ENCODE data around the gene DOCK1.

The DOCK1 gene

DNA sequence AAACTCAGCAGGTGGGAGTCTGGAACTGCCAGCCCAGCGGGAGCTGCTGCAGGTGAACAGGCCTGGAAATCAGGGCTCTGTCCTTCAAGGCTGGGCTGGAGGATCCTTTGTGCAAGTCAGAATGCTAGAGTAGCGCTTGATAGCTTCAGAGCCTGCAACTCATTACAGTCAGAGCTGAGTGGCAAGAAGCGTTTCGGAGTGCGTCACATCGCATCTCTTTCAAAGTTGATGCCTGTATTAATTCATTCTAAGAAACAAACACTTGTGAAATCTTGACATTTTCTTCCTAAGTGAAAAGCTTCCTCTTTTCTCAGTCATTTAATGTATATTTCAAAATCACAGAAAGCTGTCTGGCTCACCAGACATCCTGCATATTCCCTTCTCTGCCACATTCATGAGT lies 522.7 kb downstream of the DOCK1 start:
- Mint-ChIP-seq H3K36me3 (ENCODE audit: low read depth) (peaks cover 49% of the 10 kb centered on the region), H3K4me3 (no peak overlapping the region), H3K9me3 (peaks cover 19% of the 10 kb centered on the region), H3K27ac (no peak overlapping the region), H3K27me3 (ENCODE audit: low read depth, poor library complexity) (no peaks in the 10 kb centered on the region), H3K4me1 (peaks cover 16% of the 10 kb centered on the region)
- no peak for DNase-seq
- TF ChIP-seq, protein P1, sequence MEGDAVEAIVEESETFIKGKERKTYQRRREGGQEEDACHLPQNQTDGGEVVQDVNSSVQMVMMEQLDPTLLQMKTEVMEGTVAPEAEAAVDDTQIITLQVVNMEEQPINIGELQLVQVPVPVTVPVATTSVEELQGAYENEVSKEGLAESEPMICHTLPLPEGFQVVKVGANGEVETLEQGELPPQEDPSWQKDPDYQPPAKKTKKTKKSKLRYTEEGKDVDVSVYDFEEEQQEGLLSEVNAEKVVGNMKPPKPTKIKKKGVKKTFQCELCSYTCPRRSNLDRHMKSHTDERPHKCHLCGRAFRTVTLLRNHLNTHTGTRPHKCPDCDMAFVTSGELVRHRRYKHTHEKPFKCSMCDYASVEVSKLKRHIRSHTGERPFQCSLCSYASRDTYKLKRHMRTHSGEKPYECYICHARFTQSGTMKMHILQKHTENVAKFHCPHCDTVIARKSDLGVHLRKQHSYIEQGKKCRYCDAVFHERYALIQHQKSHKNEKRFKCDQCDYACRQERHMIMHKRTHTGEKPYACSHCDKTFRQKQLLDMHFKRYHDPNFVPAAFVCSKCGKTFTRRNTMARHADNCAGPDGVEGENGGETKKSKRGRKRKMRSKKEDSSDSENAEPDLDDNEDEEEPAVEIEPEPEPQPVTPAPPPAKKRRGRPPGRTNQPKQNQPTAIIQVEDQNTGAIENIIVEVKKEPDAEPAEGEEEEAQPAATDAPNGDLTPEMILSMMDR (IDR thresholded peaks at IDR 0.05) = no peak

DNA sequence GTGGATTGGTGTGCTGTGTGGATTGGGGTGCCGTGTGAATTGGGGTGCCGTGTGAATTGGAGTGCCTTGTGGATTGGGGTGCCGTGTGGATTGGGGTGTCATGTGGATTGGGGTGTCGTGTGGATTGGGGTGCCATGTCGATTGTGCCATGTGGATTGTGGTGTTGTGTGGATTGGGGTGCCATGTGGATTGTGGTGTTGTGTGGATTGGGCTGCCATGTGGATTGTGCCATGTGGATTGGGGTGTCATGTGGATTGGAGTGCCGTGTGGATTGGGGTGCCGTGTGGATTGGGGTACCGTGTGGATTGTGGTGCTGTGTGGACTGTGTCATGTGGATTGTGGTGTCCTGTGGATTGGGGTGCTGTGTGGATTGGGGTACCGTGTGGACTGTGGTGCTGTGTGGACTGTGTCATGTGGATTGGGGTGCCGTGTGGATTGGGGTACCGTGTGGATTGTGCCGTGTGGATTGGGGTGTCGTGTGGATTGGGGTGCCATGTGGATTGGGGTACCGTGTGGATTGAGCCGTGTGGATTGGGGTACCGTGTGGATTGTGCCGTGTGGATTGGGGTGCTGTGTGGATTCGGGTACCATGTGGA lies 523.3 kb downstream of the DOCK1 start:
- Mint-ChIP-seq H3K27me3 (ENCODE audit: low read depth, poor library complexity) (peaks cover 5% of the 10 kb centered on the region), H3K4me3 (no peak overlapping the region), H3K36me3 (ENCODE audit: low read depth) (peaks cover 55% of the 10 kb centered on the region), H3K27ac (no peak overlapping the region), H3K9me3 (peaks cover 23% of the 10 kb centered on the region), H3K4me1 (peaks cover 13% of the 10 kb centered on the region)
- TF ChIP-seq, protein P1 (IDR thresholded peaks at IDR 0.05) = no peak
- DNase-seq = no peak

DNA sequence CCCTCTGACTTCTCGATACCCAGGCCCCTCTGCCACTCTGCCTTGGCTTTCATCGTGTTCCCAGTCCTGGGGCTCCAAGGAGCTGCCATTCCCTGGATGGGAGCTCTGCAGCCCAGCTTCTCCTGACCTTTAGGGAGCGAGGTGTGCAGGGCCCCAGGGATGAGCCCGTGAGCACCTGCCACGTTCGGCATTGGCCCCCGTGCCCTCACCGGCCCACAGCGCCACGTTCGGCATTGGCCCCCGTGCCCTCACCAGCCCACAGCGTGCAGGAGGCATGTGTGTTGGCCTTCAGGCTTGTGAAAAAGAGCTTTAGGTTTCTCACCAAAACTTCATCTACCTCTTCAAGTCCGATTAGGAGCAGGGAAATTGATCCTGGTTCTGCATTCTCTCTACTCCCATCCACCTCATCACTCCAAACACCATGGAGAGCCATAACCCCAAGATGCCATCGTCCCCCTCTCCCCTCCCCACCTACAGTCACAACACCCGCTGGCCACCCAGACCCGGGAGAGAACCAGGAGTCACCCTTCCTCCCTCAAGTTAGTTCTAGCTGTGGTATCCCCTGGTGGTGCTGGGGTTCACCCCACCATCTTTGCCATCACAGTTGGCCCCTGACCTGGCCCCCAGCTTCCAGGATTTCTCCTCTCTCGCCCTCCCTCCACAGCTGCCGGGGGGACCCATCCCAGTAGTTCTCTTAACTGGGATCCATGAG lies 524.5 kb downstream of the DOCK1 start:
- TF ChIP-seq, protein P1 (IDR thresholded peaks at IDR 0.05) = no peak
- H3K4me3 Mint-ChIP-seq = no peak overlapping the region
- H3K27me3 Mint-ChIP-seq (ENCODE audit: low read depth, poor library complexity) = peaks cover 5% of the 10 kb centered on the region
- H3K9me3 Mint-ChIP-seq = peaks cover 23% of the 10 kb centered on the region
- DNase-seq = no peak
- H3K4me1 Mint-ChIP-seq = peaks cover 14% of the 10 kb centered on the region
- no peak overlapping the region for H3K27ac Mint-ChIP-seq
- peaks cover 67% of the 10 kb centered on the region for H3K36me3 Mint-ChIP-seq (ENCODE audit: low read depth)

DNA sequence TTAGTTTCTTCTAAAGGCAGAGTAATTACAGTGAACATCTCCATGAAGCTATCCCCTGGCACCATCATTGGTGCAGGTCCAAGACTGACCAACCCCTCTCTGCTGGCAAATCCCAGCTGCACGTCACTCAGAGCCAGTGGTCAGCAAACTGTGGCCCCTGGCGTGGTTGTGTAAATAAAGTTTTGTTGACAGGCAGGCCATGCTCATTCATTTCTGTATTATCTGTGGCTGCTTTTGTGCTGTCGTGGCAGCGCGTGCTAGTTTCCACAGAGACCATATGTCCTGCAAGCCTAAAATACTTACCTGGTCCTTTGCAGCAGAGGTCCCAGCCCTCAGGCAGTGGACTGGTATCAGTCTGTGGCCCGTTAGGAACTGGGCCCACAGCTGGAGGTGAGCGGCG lies 526.3 kb downstream of the DOCK1 start:
- H3K27ac Mint-ChIP-seq = no peak overlapping the region
- TF ChIP-seq, protein P1 (IDR thresholded peaks at IDR 0.05) = no peak
- peaks cover 23% of the 10 kb centered on the region for H3K9me3 Mint-ChIP-seq
- peaks cover 5% of the 10 kb centered on the region for H3K27me3 Mint-ChIP-seq (ENCODE audit: low read depth, poor library complexity)
- no peak for DNase-seq
- peaks cover 25% of the 10 kb centered on the region for H3K4me1 Mint-ChIP-seq
- H3K4me3 Mint-ChIP-seq = no peak overlapping the region
- H3K36me3 Mint-ChIP-seq (ENCODE audit: low read depth) = peaks cover 63% of the 10 kb centered on the region

DNA sequence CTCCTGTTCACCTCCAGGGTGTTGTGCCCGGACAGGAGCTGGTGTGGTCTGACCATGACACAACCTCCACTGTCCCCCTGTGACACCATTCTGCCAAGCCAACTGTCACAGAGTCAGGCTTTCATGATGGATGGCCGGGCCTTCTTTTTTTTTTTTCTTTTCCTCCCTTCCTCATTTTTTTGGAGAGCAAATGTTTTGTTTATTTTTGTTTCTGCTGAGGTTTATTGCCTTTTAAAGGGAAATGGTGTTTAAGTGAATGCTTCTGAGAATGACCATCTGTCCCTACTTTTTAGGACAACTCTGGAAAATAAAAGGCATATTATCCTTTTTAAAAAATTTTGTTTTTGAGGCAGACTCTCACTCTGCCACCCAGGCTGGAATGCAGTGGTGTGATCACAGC lies 528.8 kb downstream of the DOCK1 start:
- H3K9me3 Mint-ChIP-seq = peaks cover 23% of the 10 kb centered on the region
- DNase-seq = no peak
- no peak overlapping the region for H3K4me3 Mint-ChIP-seq
- H3K27me3 Mint-ChIP-seq (ENCODE audit: low read depth, poor library complexity) = peaks cover 5% of the 10 kb centered on the region
- TF ChIP-seq, protein P1 (IDR thresholded peaks at IDR 0.05) = no peak
- peaks cover 71% of the 10 kb centered on the region for H3K36me3 Mint-ChIP-seq (ENCODE audit: low read depth)
- peak overlapping the region; percentile 57 for H3K27ac Mint-ChIP-seq
- H3K4me1 Mint-ChIP-seq = peaks cover 30% of the 10 kb centered on the region

DNA sequence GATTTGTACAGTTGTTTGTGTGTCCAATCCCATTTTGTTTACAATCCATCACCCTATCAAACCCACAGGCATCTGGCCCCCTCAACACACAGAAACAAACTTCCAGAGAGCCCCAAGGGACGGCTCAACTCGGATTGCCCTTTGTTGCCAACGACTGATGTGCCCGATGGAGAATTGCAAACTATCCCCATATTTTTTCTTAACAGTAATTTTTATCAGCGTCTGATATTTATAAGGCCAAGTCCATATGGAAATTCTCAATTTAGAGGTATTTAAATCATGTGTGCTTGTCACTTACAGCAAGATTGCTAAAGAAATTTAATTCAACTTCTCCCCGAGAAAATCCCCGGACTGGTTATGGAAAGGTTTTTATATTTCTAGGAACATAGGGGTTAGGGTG lies 530.0 kb downstream of the DOCK1 start:
- H3K36me3 Mint-ChIP-seq (ENCODE audit: low read depth) = peaks cover 78% of the 10 kb centered on the region
- DNase-seq = no peak
- H3K9me3 Mint-ChIP-seq = peaks cover 23% of the 10 kb centered on the region
- TF ChIP-seq, protein P1 (IDR thresholded peaks at IDR 0.05) = no peak
- no peak overlapping the region for H3K27ac Mint-ChIP-seq
- no peak overlapping the region for H3K4me3 Mint-ChIP-seq
- peaks cover 32% of the 10 kb centered on the region for H3K4me1 Mint-ChIP-seq
- H3K27me3 Mint-ChIP-seq (ENCODE audit: low read depth, poor library complexity) = peaks cover 5% of the 10 kb centered on the region

Data from nephron progenitor cell (in vitro differentiated cells).